Stomach (tissue), 4 donors: ENCODE data around the gene TMEM181.
A peak's percentile ranks its signal among the peaks of the same experiment; 100 is the strongest.

Experiments used
- POLR2AphosphoS5 ChIP-seq, 3 donors: sonication (generic); formaldehyde crosslinking; IDR thresholded peaks; one replicate each; pipeline ENCODE4 v1.6.1; 2016; ENCODE audit warnings: antibody characterized with exemption in 3 of 3
- TF ChIP-seq, protein P1 (sequence below), 7 experiments: fragments of 450-650 bp in 4 of 7; fragments of 200-600 bp in 3 of 7; sonication (generic) in 3 of 7; IDR thresholded peaks; one replicate each; pipeline ENCODE4 v1.5.1; 2016 to 2019; ENCODE audit warnings: antibody characterized with exemption in 7 of 7, control low read depth in 2 of 7, mild to moderate bottlenecking in 1 of 7

DNA sequence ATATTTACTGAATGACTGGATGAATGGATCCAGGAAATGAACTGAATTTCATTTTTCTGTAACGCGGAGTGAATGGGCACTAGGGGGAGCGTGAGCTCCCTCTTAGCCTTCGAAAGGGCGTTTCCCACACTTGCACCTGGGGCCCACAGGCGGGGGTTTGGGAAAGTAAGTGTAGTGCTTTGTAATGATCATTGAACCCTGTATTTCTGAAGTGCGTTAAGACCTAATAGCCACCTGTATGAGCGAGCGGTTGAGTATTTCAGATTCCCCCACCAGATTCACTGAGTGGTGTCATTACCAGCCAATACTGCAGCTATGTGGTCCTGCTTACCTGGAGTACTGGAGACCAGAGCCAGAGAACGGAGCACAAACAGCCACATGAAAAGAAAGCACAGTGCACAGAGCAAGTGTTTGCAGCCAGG is 100.5 kb downstream of the TMEM181 start:
- TF ChIP-seq POLR2AphosphoS5 (IDR thresholded peaks at IDR 0.05), result peak in 1 of 3 donors; percentile 22
- TF ChIP-seq, protein P1, sequence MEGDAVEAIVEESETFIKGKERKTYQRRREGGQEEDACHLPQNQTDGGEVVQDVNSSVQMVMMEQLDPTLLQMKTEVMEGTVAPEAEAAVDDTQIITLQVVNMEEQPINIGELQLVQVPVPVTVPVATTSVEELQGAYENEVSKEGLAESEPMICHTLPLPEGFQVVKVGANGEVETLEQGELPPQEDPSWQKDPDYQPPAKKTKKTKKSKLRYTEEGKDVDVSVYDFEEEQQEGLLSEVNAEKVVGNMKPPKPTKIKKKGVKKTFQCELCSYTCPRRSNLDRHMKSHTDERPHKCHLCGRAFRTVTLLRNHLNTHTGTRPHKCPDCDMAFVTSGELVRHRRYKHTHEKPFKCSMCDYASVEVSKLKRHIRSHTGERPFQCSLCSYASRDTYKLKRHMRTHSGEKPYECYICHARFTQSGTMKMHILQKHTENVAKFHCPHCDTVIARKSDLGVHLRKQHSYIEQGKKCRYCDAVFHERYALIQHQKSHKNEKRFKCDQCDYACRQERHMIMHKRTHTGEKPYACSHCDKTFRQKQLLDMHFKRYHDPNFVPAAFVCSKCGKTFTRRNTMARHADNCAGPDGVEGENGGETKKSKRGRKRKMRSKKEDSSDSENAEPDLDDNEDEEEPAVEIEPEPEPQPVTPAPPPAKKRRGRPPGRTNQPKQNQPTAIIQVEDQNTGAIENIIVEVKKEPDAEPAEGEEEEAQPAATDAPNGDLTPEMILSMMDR (IDR thresholded peaks at IDR 0.05), result peak in 5 of 7 experiments; percentile 25 to 67 (median 51)
